CD4-positive, alpha-beta T cell treated with Interleukin-6 for 4 hours (primary cell): ENCODE measurements around the gene ANK3.

ENCODE experiments used
- DNase-seq: peaks from one replicate; pipeline ENCODE4 v3.0.0-alpha.2; 2020; ENCODE audit warnings: mixed read lengths

The ANK3 gene

DNA sequence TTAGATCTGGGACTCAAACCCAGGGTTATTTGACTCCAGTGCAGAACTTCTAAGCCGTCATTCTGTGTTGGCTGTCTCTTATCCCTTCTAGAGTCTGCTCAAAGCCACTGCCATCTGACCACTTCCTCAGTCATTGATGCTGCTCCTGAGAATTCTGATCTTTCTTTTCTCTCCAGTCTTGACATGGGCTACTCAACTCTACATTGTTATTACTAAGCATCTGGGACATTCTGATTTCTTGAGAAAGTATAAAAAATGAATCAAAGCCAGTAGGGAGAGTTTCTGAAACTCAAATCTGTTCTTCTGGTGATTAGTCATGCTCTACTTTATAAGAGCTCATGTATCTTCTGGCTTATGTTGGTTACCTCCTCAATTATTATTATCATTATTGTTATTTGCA, 48.7 kb downstream of the ANK3 start:
- DNase-seq = no peak

DNA sequence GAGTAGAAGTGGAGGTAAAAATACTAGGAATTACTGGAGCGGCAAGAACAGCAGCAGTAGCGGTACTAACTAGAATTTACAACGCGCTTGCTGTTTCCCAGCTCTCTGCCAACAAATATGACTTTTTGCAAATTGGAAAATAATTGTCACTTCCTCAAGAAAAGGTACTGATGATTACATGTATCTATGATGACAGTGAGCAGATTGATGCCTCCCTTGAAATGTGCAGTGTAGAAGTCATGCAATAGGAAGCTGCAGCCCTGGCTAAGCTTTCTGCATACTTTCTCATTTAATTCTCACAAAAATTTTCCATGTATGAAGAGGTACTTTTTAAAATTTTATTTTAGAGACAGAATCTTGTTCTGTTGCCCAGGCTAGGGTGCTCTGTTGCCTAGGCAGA, 49.9 kb downstream of the ANK3 start:
- no peak for DNase-seq

DNA sequence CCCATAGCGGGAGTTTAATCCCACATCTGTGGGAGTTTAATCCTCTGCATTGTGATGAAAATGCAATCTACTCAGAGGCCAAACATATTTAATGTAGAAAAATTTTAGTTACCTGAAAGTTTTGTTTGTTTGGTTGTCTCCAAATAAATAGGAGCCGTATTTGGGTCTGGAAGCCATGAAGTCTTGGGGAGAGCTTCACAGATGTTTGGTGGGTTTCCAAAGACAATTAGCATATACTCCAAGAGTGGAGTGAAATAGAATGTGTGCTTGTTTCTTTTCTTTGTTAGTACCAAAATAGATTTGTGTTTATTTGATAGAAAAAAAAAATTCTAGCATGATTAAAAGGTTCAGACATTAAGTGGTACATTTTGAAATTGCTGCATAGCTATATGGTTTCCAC, 50.9 kb downstream of the ANK3 start:
- DNase-seq = no peak

DNA sequence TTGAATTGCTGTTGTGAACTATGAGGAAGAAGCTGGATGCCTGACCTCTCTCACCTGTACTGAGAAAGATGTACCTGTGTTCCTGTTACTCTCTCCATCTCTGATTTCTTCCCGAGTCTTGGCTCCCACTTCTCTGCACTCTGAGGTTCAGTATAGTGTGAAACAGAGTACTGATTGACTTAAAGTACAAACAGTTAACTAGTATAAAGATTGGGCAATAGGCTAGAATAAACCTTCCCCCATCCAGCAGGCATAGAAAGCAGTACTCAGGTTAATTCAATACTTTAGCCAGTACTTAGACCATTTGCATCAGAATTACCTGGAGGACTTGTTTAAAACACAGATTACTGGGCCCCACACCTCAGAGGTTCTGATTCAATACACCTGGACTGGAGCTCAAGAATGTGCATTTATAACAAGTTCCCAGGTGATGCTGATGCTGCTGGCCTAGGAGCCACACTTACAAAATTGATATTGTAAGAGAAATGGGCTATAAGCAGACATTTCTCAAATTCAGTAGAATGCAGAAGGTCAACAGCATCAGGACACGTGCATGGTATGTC, 51.6 kb downstream of the ANK3 start:
- DNase-seq = no peak

DNA sequence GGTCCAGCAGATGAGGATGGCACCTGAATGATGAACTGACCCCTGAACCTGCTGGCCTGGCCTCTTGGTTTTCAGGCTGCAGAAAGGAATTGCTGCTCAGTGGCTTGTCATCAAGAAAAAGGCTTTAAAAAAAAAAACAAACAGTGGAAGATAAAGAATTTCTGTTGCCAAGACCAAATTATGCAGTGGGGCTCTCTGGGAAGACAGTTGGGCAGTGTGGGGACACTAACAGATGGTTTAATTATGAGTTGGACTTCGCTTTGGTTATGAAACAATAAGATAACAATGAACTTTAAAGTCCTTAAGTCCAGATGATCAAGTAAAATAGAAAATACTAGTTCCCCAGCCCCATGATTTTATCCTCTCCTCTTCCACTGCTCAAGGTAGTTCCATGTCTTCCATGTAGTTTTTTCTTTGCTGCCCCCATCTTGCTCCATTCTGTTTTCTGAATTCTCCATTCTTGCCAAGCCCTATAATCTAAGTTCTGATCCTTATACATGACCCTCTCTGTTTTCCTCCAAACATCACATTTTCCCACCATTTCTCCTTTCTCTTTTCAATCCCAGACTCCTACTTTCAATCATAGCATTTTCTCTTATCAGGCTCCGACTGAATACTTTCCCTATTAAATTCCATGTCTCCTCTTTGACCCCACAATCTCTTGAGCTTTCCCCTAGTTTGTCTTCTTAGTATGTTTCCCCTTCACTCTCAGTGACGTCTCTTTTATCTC, 52.6 kb downstream of the ANK3 start:
- DNase-seq = no peak

- no peak for DNase-seq
These were observed 54.0 kb downstream of the ANK3 start for GRCh38 chr10:60335708-60336107.

DNA sequence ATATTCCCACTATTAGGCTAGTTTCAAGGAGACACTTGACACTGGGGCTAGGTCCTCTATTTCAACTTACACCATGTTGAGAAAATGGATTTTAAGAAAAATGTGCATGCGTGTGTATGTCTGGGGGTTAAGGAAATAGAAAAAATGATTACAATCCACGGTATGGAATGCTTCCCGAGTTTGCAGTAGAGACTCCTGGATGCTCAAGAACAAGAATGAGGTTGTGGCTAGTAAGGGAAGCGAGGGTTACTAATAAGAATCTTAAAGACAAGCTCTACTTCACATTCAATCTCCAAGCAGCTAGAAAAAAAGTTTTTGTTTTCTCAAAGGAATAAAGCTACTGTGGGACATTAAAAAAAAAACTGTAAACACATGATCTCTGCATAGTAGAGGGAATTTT, 54.7 kb downstream of the ANK3 start:
- no peak for DNase-seq

GRCh38 chr10:60332371-60332770, 57.3 kb downstream of the ANK3 start:
- DNase-seq = no peak

- no peak for DNase-seq
These were observed 57.8 kb downstream of the ANK3 start for GRCh38 chr10:60331886-60332285.

DNA sequence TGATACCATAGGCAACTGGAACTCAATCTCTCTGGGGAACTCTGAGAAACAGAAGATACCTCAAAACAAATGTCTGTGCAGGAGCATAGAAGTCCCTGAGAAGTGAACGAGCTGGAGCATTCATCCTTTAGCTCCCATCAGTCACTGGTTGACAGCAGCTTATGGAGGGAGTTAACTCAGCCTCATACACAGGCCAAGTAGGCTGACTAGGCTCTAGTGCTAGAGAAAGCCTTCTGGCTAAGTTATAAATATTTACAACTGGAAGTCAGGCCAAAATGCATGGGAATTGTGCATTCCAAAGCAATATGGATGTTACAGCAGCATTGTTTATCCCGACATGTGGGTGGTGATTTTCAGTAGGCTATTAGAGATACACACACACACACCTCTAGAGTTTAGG, 66.5 kb downstream of the ANK3 start:
- DNase-seq = no peak

DNA sequence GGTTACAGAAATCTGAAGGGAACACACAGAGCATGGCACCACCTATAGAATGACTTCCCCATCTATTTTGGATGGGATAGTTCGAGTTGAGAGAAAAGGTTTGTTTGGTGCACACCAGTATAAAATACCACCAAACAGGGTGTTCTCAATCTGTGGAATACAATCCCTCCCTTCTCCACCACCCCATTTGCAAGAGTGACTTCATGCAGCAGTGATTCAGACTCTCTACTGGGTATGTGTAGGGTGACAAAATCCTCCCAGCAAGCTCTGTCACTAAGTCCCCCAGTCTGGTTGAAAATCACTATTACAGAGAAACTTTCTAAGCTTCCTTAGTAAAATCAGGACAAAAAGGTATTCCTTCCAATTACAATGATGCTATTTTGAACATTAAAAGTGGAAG, 69.0 kb downstream of the ANK3 start:
- no peak for DNase-seq

- no peak for DNase-seq
These were observed 73.6 kb downstream of the ANK3 start for GRCh38 chr10:60316029-60316428.

- no peak for DNase-seq
These were observed 74.4 kb downstream of the ANK3 start for GRCh38 chr10:60315311-60315710.

- DNase-seq = peak; percentile 2
These were observed 75.4 kb downstream of the ANK3 start for GRCh38 chr10:60314069-60314940.

GRCh38 chr10:60313589-60313952, 76.1 kb downstream of the ANK3 start:
- DNase-seq = no peak

GRCh38 chr10:60312818-60313588, 76.7 kb downstream of the ANK3 start:
- no peak for DNase-seq

GRCh38 chr10:60311821-60312220, 77.9 kb downstream of the ANK3 start:
- DNase-seq = no peak

DNA sequence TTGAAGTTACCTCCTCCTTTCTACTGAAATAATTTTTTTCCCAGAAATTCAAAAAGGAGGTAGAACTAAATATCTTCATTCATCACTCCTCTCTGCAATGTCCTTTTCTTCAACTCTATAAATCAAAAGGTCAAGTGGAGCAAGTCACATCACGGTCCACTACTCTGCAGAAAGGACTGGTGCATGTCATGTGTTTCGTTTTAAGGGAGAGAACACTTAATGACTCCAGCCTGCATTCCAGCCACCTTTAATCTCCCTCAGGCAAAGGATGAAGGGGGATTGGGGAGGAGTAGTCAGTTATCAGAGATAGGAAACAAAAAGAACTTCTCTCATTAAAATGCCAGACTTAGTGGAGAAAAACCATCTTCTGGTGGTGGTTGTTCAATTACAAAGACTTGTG, 78.9 kb downstream of the ANK3 start:
- DNase-seq = no peak

- no peak for DNase-seq
These were observed 79.8 kb downstream of the ANK3 start for GRCh38 chr10:60309891-60310290.

GRCh38 chr10:60309371-60309770, 80.3 kb downstream of the ANK3 start:
- DNase-seq = no peak

GRCh38 chr10:60305380-60305892, 84.2 kb downstream of the ANK3 start:
- no peak for DNase-seq

DNA sequence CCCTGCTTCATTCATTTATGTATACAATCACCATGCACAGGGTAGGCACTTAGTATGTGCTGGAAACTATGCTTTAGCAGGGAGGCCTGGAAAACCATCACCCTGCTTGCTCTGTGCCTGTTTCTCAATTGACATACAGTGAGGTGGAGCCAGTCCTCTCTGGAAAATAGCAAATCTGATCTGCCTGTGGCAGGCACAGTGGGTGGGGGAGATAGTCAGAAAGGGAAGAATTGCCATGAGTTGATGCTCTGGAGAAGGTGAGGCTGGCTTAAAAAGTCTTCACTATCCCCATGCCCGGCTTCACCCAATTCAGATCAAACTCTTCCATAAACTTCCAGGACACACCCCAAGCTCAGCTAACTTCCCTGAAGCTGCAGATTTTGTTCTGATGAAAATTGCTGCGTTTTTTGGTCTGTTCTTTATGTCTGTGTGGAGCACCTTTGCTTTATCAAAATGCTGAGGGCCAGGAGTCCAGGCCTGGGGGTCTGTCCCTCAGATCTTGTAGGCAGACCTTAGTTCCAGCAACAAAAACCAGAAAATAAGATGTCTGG, 84.8 kb downstream of the ANK3 start:
- no peak for DNase-seq

- DNase-seq = no peak
These were observed 85.9 kb downstream of the ANK3 start for GRCh38 chr10:60303778-60304177.
